Endodermal cell (in vitro differentiated cells): ENCODE measurements around the gene NRK. TPM values are rescaled to one million over a fixed set of nuclear protein-coding genes. Genes with fewer than 3 reads are reported as not detected.
"Not testable (repeated sequence)": the region's sequence is repeated elsewhere in the genome, so short reads cannot be mapped to it uniquely, and the experiment has no call there.

ENCODE experiments used
- DNase-seq: peaks from one replicate; pipeline ENCODE4 v3.0.0-alpha.2; 2017
- H3K27ac ChIP-seq: 2 replicates; pipeline ENCODE4 v1.5.1; 2013; ENCODE audit warnings: mild to moderate bottlenecking, low read depth, low read length, moderate library complexity
- H3K27me3 ChIP-seq: 2 replicates; pipeline ENCODE4 v1.6.1; 2013; ENCODE audit warnings: mild to moderate bottlenecking, low read length, moderate library complexity; ENCODE audit not compliant: insufficient read depth, control insufficient read depth, poor library complexity, severe bottlenecking
- H3K36me3 ChIP-seq: 2 replicates; pipeline ENCODE4 v1.7.0; 2013; ENCODE audit warnings: mild to moderate bottlenecking, low read length, moderate library complexity; ENCODE audit not compliant: control insufficient read depth, insufficient read depth
- H3K4me1 ChIP-seq: one replicate; pipeline ENCODE4 v1.7.0; 2013; ENCODE audit warnings: low read length; ENCODE audit not compliant: control insufficient read depth, insufficient read depth
- H3K4me3 ChIP-seq: 2 replicates; pipeline ENCODE4 v1.5.1; 2013; ENCODE audit warnings: mild to moderate bottlenecking, low read length, moderate library complexity
- H3K9ac ChIP-seq: 2 replicates; pipeline ENCODE4 v1.6.1; 2013; ENCODE audit warnings: mild to moderate bottlenecking, low read length, moderate library complexity; ENCODE audit not compliant: poor library complexity, severe bottlenecking; ENCODE audit errors: extremely low read depth
- H3K9me3 ChIP-seq: 2 replicates; pipeline ENCODE4 v1.6.1; 2013; ENCODE audit warnings: mild to moderate bottlenecking, low read length, moderate library complexity; ENCODE audit not compliant: control insufficient read depth
- H3K27ac Mint-ChIP-seq: 2 replicates; pipeline ENCODE4 v1.8.0; 2020; ENCODE audit warnings: mixed read lengths
- H3K27me3 Mint-ChIP-seq: 2 replicates; pipeline ENCODE4 v1.8.0; 2021; ENCODE audit warnings: mild to moderate bottlenecking, mixed read lengths; ENCODE audit not compliant: insufficient read depth
- H3K36me3 Mint-ChIP-seq: 2 replicates; pipeline ENCODE4 v1.8.0; 2020; ENCODE audit warnings: low read depth, mixed read lengths
- H3K4me1 Mint-ChIP-seq: 2 replicates; pipeline ENCODE4 v1.8.0; 2020; ENCODE audit warnings: mixed read lengths
- H3K4me3 Mint-ChIP-seq: 2 replicates; pipeline ENCODE4 v1.8.0; 2020; ENCODE audit warnings: mild to moderate bottlenecking, moderate library complexity, mixed read lengths
- H3K9me3 Mint-ChIP-seq: 2 replicates; pipeline ENCODE4 v1.8.0; 2020; ENCODE audit warnings: mild to moderate bottlenecking, mixed read lengths
- CTCF ChIP-seq: fragments of 200-600 bp; sonication (generic); conservative IDR thresholded peaks from 2 replicates; pipeline ENCODE4 v1.5.0; 2021; ENCODE audit warnings: antibody characterized with exemption, mild to moderate bottlenecking
- WGBS, 2 experiments: methylation state at CpG; one replicate each; pipeline versions ENCODE4 v1.1.5 to v1.1.7; 2013; ENCODE audit warnings: missing lambda C conversion rate in 2 of 2, mixed read lengths in 1 of 2; ENCODE audit not compliant: insufficient coverage in 1 of 2, insufficient read length in 1 of 2; 5-methylcytosine and 5-hydroxymethylcytosine counted together
- total RNA-seq, 2 donors: library from RNA; stranded (reverse); fragmentation: NEBNext Ultra II Directional in 1 of 2; extraction: Animal tissue kit (Norgen Biotek cat#: 25700) in 1 of 2; gene quantifications; 2 replicates in 1 of 2; 3 replicates in 1 of 2; pipeline ENCODE4 v1.2.1, GENCODE V29; 2021

NRK gene
- total RNA-seq, 2 donors from 2014 or later = 0.51 to 1.5 TPM

DNA sequence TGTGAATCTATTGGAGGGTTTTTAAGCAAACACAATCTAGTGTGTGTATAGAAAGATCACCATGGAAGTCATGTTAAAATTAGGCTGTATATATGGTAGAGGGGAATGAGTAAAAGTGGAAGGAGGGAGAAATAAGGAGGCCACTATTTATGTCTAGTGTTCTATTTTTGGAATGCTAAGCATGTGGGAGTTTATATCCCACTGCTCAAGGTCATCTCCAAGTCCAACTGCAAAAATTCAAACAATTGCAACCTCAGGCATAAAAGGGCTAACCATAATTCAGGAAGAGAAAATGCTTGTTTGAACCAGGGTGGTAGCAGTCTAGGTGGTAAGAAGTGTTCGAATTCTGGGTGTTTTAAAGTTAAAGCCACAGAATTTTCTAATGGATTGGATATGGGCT lies 177.0 kb downstream of the NRK start:
- Mint-ChIP-seq H3K4me3 (no peak overlapping the region), H3K4me1 (no peaks in the 10 kb centered on the region), H3K9me3 (peaks cover 86% of the 10 kb centered on the region), H3K36me3 (peaks cover 2% of the 10 kb centered on the region), H3K27me3 (no peaks in the 10 kb centered on the region), H3K27ac (no peak overlapping the region)
- H3K27ac ChIP-seq = no peak overlapping the region
- no peaks in the 10 kb centered on the region for H3K36me3 ChIP-seq
- DNase-seq = no peak
- no peak for TF ChIP-seq CTCF
- no peak overlapping the region for H3K4me3 ChIP-seq
- no peaks in the 10 kb centered on the region for H3K9me3 ChIP-seq
- 36% methylated on average over 1 of the region's 1 CpG; no CpG with 5 or more reads in 1 of the 2 experiments for WGBS, 2 experiments
- no peak overlapping the region for H3K9ac ChIP-seq
- H3K27me3 ChIP-seq = no peaks in the 10 kb centered on the region
- no peaks in the 10 kb centered on the region for H3K4me1 ChIP-seq

DNA sequence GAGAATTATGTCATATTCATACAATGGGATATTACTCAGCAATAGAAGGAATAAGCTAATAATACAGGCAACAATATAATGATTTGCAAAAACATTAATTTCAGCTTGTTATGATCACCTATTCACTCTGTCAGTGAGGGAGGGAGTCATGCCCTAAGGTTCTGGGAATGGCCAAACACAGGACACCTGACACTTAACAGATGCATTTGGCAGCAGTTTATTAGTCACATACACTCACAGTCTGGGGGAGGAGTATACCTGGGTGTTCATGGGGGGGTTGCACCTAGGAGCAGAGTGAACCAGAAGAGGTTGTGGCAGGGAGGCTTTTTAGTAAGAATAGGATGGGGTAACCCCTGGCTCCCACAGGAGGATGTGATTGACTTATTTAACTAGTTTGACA lies 177.9 kb downstream of the NRK start:
- TF ChIP-seq CTCF = no peak

DNA sequence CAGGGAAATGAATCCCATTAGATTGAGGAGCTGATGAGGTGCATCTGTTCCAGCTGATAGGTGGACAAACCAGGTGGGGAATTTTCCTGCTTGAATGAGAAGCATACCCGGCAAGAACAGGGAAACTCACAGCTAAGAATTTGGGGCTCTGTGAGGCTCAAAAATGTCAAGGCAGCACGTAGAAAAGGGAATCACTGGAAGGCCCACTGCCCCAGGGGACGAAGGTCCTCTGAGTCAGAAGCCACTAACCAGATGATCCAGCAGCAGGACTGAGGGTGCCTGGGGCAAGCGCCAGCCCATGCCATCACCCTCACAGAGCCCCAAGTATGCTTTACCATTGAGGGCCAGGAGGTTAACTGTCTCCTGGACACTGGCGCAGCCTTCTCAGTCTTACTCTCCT lies 178.3 kb downstream of the NRK start:
- not testable (repeated sequence) for H3K4me1 Mint-ChIP-seq, H3K36me3 ChIP-seq, H3K27me3 Mint-ChIP-seq, H3K9ac ChIP-seq, H3K4me3 Mint-ChIP-seq, H3K36me3 Mint-ChIP-seq, H3K27ac Mint-ChIP-seq, H3K4me3 ChIP-seq, H3K27me3 ChIP-seq, H3K9me3 ChIP-seq, H3K4me1 ChIP-seq, H3K27ac ChIP-seq, DNase-seq
- H3K9me3 Mint-ChIP-seq = peaks cover 89% of the 10 kb centered on the region
- 77% methylated on average over 5 of the region's 5 CpGs; no CpG with 5 or more reads in 1 of the 2 experiments for WGBS, 2 experiments

More for the DNA sequence above, 177.9 kb downstream of the NRK start:
- Mint-ChIP-seq H3K36me3 (peaks cover 2% of the 10 kb centered on the region), H3K27me3 (no peaks in the 10 kb centered on the region), H3K4me1 (no peaks in the 10 kb centered on the region), H3K4me3 (no peak overlapping the region), H3K9me3 (peaks cover 91% of the 10 kb centered on the region), H3K27ac (no peak overlapping the region)
- Histone ChIP-seq H3K36me3 (no peaks in the 10 kb centered on the region), H3K4me3 (no peak overlapping the region), H3K27me3 (no peaks in the 10 kb centered on the region), H3K27ac (no peak overlapping the region), H3K4me1 (no peaks in the 10 kb centered on the region), H3K9me3 (no peaks in the 10 kb centered on the region), H3K9ac (no peak overlapping the region)
- no peak for DNase-seq

- Mint-ChIP-seq H3K4me3 (no peak overlapping the region), H3K27me3 (no peaks in the 10 kb centered on the region), H3K36me3 (no peaks in the 10 kb centered on the region), H3K27ac (no peak overlapping the region), H3K9me3 (peaks cover 88% of the 10 kb centered on the region), H3K4me1 (no peaks in the 10 kb centered on the region)
- no peaks in the 10 kb centered on the region for H3K27me3 ChIP-seq
- no peak overlapping the region for H3K27ac ChIP-seq
- H3K4me3 ChIP-seq = no peak overlapping the region
- H3K36me3 ChIP-seq = no peaks in the 10 kb centered on the region
- no peaks in the 10 kb centered on the region for H3K4me1 ChIP-seq
- 71 to 83% methylated on average over 1 of the region's 2 CpGs for WGBS, 2 experiments
- no peak overlapping the region for H3K9ac ChIP-seq
- no peak for DNase-seq
- H3K9me3 ChIP-seq = no peaks in the 10 kb centered on the region
- TF ChIP-seq CTCF = no peak
Measured at GRCh38 chrX:106005684-106006083, 183.3 kb downstream of the NRK start.
